ENCODE measurements around the gene RNF208.

The RNF208 gene

GRCh38 chr9:137214620-137215019 lies 7.4 kb downstream of the RNF208 start:
- no peak for DNase-seq (ENCODE audit: low spot score)

- DNase-seq (ENCODE audit: low spot score) = no peak
Measured at GRCh38 chr9:137213160-137214060, 8.6 kb downstream of the RNF208 start.

GRCh38 chr9:137212520-137212919 lies 9.5 kb downstream of the RNF208 start:
- DNase-seq (ENCODE audit: low spot score) = no peak

- no peak for DNase-seq (ENCODE audit: low spot score)
Measured at GRCh38 chr9:137211532-137211931, 10.5 kb downstream of the RNF208 start.

GRCh38 chr9:137206602-137207001 lies 15.4 kb downstream of the RNF208 start:
- DNase-seq (ENCODE audit: low spot score) = no peak

GRCh38 chr9:137205126-137206069 lies 16.6 kb downstream of the RNF208 start, which contains the start of the genes NDOR1 and TMEM203:
NDOR1 (plus strand) TSS chr9:137205700; CDS start chr9:137205778, 78 bp downstream.
TMEM203 (minus strand) TSS chr9:137205648; CDS start chr9:137205414, 234 bp downstream.
- peak; percentile 92 for DNase-seq (ENCODE audit: low spot score)

- DNase-seq (ENCODE audit: low spot score) = no peak
Measured at GRCh38 chr9:137204731-137205125, 17.3 kb downstream of the RNF208 start.

GRCh38 chr9:137202966-137203365 lies 19.1 kb downstream of the RNF208 start:
- DNase-seq (ENCODE audit: low spot score) = no peak

- DNase-seq (ENCODE audit: low spot score) = no peak
Measured at GRCh38 chr9:137201205-137201868, 20.7 kb downstream of the RNF208 start.

- peak; percentile 100 for DNase-seq (ENCODE audit: low spot score)
Measured at GRCh38 chr9:137200311-137201204, 21.5 kb downstream of the RNF208 start, which contains the start of gene TPRN. TPRN (minus strand) TSS chr9:137200741; CDS start chr9:137200711, 30 bp downstream.

GRCh38 chr9:137199411-137200121 lies 22.5 kb downstream of the RNF208 start:
- no peak for DNase-seq (ENCODE audit: low spot score)

GRCh38 chr9:137198902-137199283 lies 23.1 kb downstream of the RNF208 start:
- no peak for DNase-seq (ENCODE audit: low spot score)

GRCh38 chr9:137198051-137198901 lies 23.8 kb downstream of the RNF208 start:
- DNase-seq (ENCODE audit: low spot score) = no peak

GRCh38 chr9:137195525-137196220 lies 26.4 kb downstream of the RNF208 start:
- no peak for DNase-seq (ENCODE audit: low spot score)

- no peak for DNase-seq (ENCODE audit: low spot score)
Measured at GRCh38 chr9:137194909-137195308, 27.1 kb downstream of the RNF208 start.

GRCh38 chr9:137194388-137194787 lies 27.7 kb downstream of the RNF208 start:
- DNase-seq (ENCODE audit: low spot score) = no peak

- DNase-seq (ENCODE audit: low spot score) = no peak
Measured at GRCh38 chr9:137193771-137194170, 28.3 kb downstream of the RNF208 start.

- DNase-seq (ENCODE audit: low spot score) = no peak
Measured at GRCh38 chr9:137192859-137193258, 29.2 kb downstream of the RNF208 start.

- no peak for DNase-seq (ENCODE audit: low spot score)
Measured at GRCh38 chr9:137192448-137192780, 29.6 kb downstream of the RNF208 start.

Measured in germinal center (tissue), 1 donor.